NT2/D1 (cell line): ENCODE data around the gene CHRNE.

Experiments used
- SUZ12 ChIP-seq: IDR thresholded peaks from 2 replicates; pipeline ENCODE4 v1.6.1; 2011; ENCODE audit not compliant: insufficient read length, insufficient read depth; ENCODE audit errors: extremely low read depth
- YY1 ChIP-seq: IDR thresholded peaks from 2 replicates; pipeline ENCODE4 v1.6.1; 2011; ENCODE audit not compliant: insufficient read length, insufficient read depth
- ZNF274 ChIP-seq: IDR thresholded peaks from 2 replicates; pipeline ENCODE4 v1.6.1; 2011; ENCODE audit warnings: mild to moderate bottlenecking, low read depth, low read length

GRCh38 chr17:4937553-4937952 is 34.7 kb upstream of the CHRNE start:
- TF ChIP-seq SUZ12 (no peak), YY1 (no peak), ZNF274 (no peak)
